Endothelial cell of umbilical vein (primary cell): ENCODE data around the gene LMAN1L. TPM values are rescaled to one million over a fixed set of nuclear protein-coding genes. Genes with fewer than 3 reads are reported as not detected.

ENCODE experiments used
- BruUV-seq: library from RNA; stranded (reverse); fragments of 400-500 nt; replicated peaks from 2 replicates; lab custom pipeline; 2021; lab: Mats Ljungman, UMichigan
- CTCF ChIA-PET: fragments of 300-600, 350-600 bp; sonication (Branson Sonifier 250); formaldehyde crosslinking; loops from one replicate; lab custom pipeline; 2021; ENCODE audit warnings: antibody characterized with exemption, inconsistent platforms; lab: Charles Lee
- POLR2A ChIA-PET: fragments of 300-600, 350-600 bp; sonication (Branson Sonifier 250); formaldehyde crosslinking; loops from one replicate; lab custom pipeline; 2021; ENCODE audit warnings: antibody characterized with exemption, inconsistent platforms; lab: Charles Lee
- DNase-seq: peaks from one replicate; pipeline ENCODE4 v3.0.0-alpha.2; 2011; ENCODE audit warnings: low read depth, low spot score
- FAIRE-seq: peaks from 2 replicates; lab custom pipeline; 2011; peaks lifted over from hg19 to GRCh38; lab: Jason Lieb, UNC
- H2AFZ ChIP-seq: 2 replicates; pipeline ENCODE4 v1.6.0; 2012; ENCODE audit warnings: low read depth, low read length, control low read depth, inconsistent platforms
- H3K27ac ChIP-seq: 2 replicates; pipeline ENCODE4 v1.5.1; 2011; ENCODE audit warnings: low read depth, mild to moderate bottlenecking, control low read depth, low read length, moderate library complexity; ENCODE audit not compliant: insufficient read depth
- H3K27me3 ChIP-seq, 2 experiments: 2 replicates each; pipeline versions ENCODE4 v1.6.0 to v1.6.1; 2011; ENCODE audit warnings: low read length in 2 of 2, mixed read lengths in 1 of 2; ENCODE audit not compliant: control insufficient read depth in 2 of 2, insufficient read depth in 2 of 2
- H3K36me3 ChIP-seq, 2 experiments: 2 replicates in 1 of 2; 3 replicates in 1 of 2; pipeline ENCODE4 v1.5.1; 2011; ENCODE audit warnings: low read length in 2 of 2, mild to moderate bottlenecking in 1 of 2, moderate library complexity in 1 of 2; ENCODE audit not compliant: control insufficient read depth in 2 of 2, insufficient read depth in 2 of 2; ENCODE audit errors: extremely low read depth in 1 of 2
- H3K4me1 ChIP-seq: 3 replicates; pipeline ENCODE4 v1.5.1; 2011; ENCODE audit warnings: mild to moderate bottlenecking, low read length; ENCODE audit not compliant: control insufficient read depth, insufficient read depth; ENCODE audit errors: extremely low read depth
- H3K4me2 ChIP-seq: 2 replicates; pipeline ENCODE4 v1.6.1; 2011; ENCODE audit warnings: low read length, control low read depth, mixed read lengths; ENCODE audit not compliant: insufficient read depth
- H3K4me3 ChIP-seq, 3 experiments: fragments of 200-600 bp in 1 of 3; sonication (generic), shearing (Covaris generic) in 1 of 3; replicated peaks in 1 of 3; 2 replicates each; pipeline ENCODE4 v1.5.1; 2011 to 2016; ENCODE audit warnings: control low read depth in 3 of 3, low read length in 3 of 3, mild to moderate bottlenecking in 2 of 3, inconsistent platforms in 1 of 3, low read depth in 1 of 3, moderate library complexity in 1 of 3; ENCODE audit not compliant: insufficient read depth in 1 of 3
- H3K79me2 ChIP-seq: 2 replicates; pipeline ENCODE4 v1.6.0; 2012; ENCODE audit warnings: low read length, inconsistent platforms; ENCODE audit not compliant: control insufficient read depth, insufficient read depth
- H3K9ac ChIP-seq: replicated peaks from 2 replicates; pipeline ENCODE3; 2011; ENCODE audit warnings: low read length, control low read depth; ENCODE audit not compliant: insufficient read depth; ENCODE audit errors: extremely low read depth
- H3K9me1 ChIP-seq: replicated peaks from 3 replicates; pipeline ENCODE4 v1.6.0; 2011; ENCODE audit warnings: mild to moderate bottlenecking, low read length; ENCODE audit not compliant: control insufficient read depth, insufficient read depth; ENCODE audit errors: extremely low read depth
- H3K9me3 ChIP-seq: replicated peaks from 2 replicates; pipeline ENCODE4 v1.5.1; 2012; ENCODE audit warnings: low read length, inconsistent platforms; ENCODE audit not compliant: control insufficient read depth, insufficient read depth
- H4K20me1 ChIP-seq: replicated peaks from 2 replicates; pipeline ENCODE3; 2011; ENCODE audit warnings: mild to moderate bottlenecking, low read length; ENCODE audit not compliant: control insufficient read depth, insufficient read depth; ENCODE audit errors: extremely low read depth
- CTCF ChIP-seq, 2 donors: IDR thresholded peaks; 1 replicate in 1 of 2; 2 replicates in 1 of 2; pipeline ENCODE4 v1.5.1; 2011; ENCODE audit warnings: low read length in 2 of 2, mild to moderate bottlenecking in 2 of 2, moderate library complexity in 2 of 2, control low read depth in 1 of 2, inconsistent platforms in 1 of 2, low read depth in 1 of 2; ENCODE audit not compliant: insufficient read depth in 1 of 2; ENCODE audit errors: extremely low read depth in 1 of 2
- EZH2 ChIP-seq: IDR thresholded peaks from 2 replicates; pipeline ENCODE4 v1.6.1; 2012; ENCODE audit warnings: borderline replicate concordance, low read depth, mild to moderate bottlenecking, moderate library complexity, low read length, inconsistent platforms; ENCODE audit not compliant: severe bottlenecking
- FOS ChIP-seq: IDR thresholded peaks from 2 replicates; pipeline ENCODE4 v1.6.1; 2011; ENCODE audit warnings: mild to moderate bottlenecking, low read length, moderate library complexity, borderline replicate concordance; ENCODE audit not compliant: insufficient read depth
- GATA2 ChIP-seq: IDR thresholded peaks from 2 replicates; pipeline ENCODE4 v1.7.0; 2011; ENCODE audit warnings: low read depth, mild to moderate bottlenecking, moderate library complexity, mixed read lengths, low read length; ENCODE audit not compliant: insufficient read length, insufficient read depth
- JUN ChIP-seq: IDR thresholded peaks from 2 replicates; pipeline ENCODE4 v1.6.1; 2011; ENCODE audit warnings: borderline replicate concordance, low read depth; ENCODE audit not compliant: insufficient read length, insufficient read depth
- MYC ChIP-seq: IDR thresholded peaks from one replicate; pipeline ENCODE4 v1.6.1; 2011; ENCODE audit warnings: mild to moderate bottlenecking, low read depth, low read length
- POLR2A ChIP-seq: IDR thresholded peaks from 2 replicates; pipeline ENCODE4 v1.6.1; 2012; ENCODE audit warnings: low read depth, mild to moderate bottlenecking, control low read depth, low read length
- POLR2AphosphoS5 ChIP-seq: IDR thresholded peaks from 2 replicates; pipeline ENCODE4 v1.6.1; 2012; ENCODE audit warnings: low read depth, mild to moderate bottlenecking, control low read depth, low read length, moderate library complexity; ENCODE audit not compliant: insufficient read depth
- dilution Hi-C: fragments of 300-500 bp; cut with MboI; formaldehyde crosslinking; loops from one replicate; pipeline ENCODE4 v1.15.0; 2019; ENCODE audit warnings: low sequenced_read_pairs; ENCODE audit not compliant: extremely low pct_ligation_motif_present
- intact Hi-C: fragments of 100-400 bp; cut with micrococcal nuclease; formaldehyde crosslinking; loops from one replicate; pipeline ENCODE4 v1.10.0; 2022
- polyA plus RNA-seq, 4 experiments: library from polyadenylated mRNA; depleted of rRNA in 3 of 4; stranded (reverse) in 3 of 4; unstranded in 1 of 4; fragments of >200 nt; gene quantifications; 2 replicates each; pipeline versions ENCODE4 v1.2.1 to v1.2.3, GENCODE V29; 2011 to 2012; ENCODE audit warnings: missing spikeins in 1 of 4
- total RNA-seq: library from RNA; stranded (reverse); gene quantifications from 2 replicates; pipeline ENCODE4 v1.2.3, GENCODE V29; 2021
- TF ChIP-seq, protein P1 (sequence below): IDR thresholded peaks from 2 replicates; pipeline ENCODE4 v1.6.1; 2011; ENCODE audit not compliant: insufficient read depth, insufficient read length

Gene LMAN1L
- total and polyA plus RNA-seq, 2 donors (not counting 3 experiments of a cell fraction or from before 2014, with no cell fraction given) = not detected

DNA sequence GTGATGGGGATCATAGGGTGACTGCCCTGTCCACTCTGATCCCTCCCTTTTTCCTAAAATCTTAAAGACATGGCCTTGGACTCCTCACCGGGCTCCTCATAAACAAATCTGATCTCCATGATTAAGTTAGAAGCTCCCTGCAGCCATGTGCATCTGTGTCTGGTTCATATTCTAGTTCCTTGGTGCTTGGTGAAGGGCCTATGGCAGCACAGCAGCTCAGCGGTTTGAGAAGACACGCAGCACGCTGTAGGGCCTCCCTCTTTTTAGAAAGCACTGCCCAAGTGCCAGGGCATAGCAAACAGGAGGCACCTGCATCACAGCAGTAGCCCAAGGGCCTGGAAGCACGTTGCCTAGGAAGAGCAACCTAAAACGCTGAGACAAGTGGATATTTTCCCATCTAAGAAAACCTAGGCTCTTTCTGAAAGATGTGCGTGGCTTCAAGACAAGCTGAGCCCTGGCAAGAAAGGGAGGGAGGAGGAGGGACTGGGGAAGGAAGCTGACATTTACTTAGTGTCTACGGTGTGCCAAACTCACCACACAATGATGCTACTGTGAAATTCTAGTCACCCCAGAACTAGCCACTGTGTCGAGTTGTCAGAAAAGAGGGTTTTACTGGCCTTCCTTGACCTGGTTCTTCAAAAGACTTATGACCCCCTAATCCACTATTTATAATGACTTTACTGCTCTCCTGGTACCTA lies 45.2 kb downstream of the LMAN1L start:
- H3K4me2 ChIP-seq = no peak overlapping the region
- no peak overlapping the region for H3K9ac ChIP-seq
- H3K4me3 ChIP-seq = no peak overlapping the region
- ChIA-PET CTCF (interaction anchor here (0.6 to 3.4 kb wide), 7 partner anchors 9 to 227 kb away, joined by 3 to 13 read pairs (median 3); no protein-coding TSS in a partner anchor), POLR2A (no interaction called here)
- no TSS peak for BruUV-seq
- no peak overlapping the region for H3K27ac ChIP-seq
- dilution Hi-C loops = no loop called here
- no peaks in the 10 kb centered on the region for H4K20me1 ChIP-seq
- H3K27me3 ChIP-seq = no peaks in the 10 kb centered on the region
- peaks cover 0 to 18% of the 10 kb centered on the region in 2 experiments for H3K36me3 ChIP-seq
- TF ChIP-seq CTCF (IDR thresholded peaks at IDR 0.05; ENCODE audit: extremely low read depth in 1 of 2, insufficient read depth in 1 of 2, low read depth in 1 of 2, low read length in 2 of 2) (no peak), FOS (no peak), EZH2 (no peak), POLR2AphosphoS5 (no peak), JUN (no peak), POLR2A (no peak), MYC (no peak), GATA2 (no peak)
- TF ChIP-seq, protein P1, sequence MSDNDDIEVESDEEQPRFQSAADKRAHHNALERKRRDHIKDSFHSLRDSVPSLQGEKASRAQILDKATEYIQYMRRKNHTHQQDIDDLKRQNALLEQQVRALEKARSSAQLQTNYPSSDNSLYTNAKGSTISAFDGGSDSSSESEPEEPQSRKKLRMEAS = no peak
- H3K4me1 ChIP-seq = no peaks in the 10 kb centered on the region
- H3K9me3 ChIP-seq = no peaks in the 10 kb centered on the region
- FAIRE-seq = no peak
- peaks cover 11% of the 10 kb centered on the region for H3K79me2 ChIP-seq
- no peak overlapping the region for H2AFZ ChIP-seq
- intact Hi-C loops = no loop called here
- no peak for DNase-seq
- H3K9me1 ChIP-seq = no peaks in the 10 kb centered on the region
